NCI-H526 treated with DMSO at 0.1 percent for 48 hours (cell line): ENCODE measurements around the gene ATP8B3.

Experiments
- DNase-seq: peaks from one replicate; lab custom pipeline; 2025; lab: John Stamatoyannopoulos, UW

Gene ATP8B3

GRCh38 chr19:1757468-1758230 is 54.4 kb downstream of the ATP8B3 start:
- DNase-seq = no peak

- DNase-seq = no peak
These were observed 55.2 kb downstream of the ATP8B3 start for GRCh38 chr19:1756705-1757465.

- no peak for DNase-seq
These were observed 55.8 kb downstream of the ATP8B3 start for GRCh38 chr19:1756264-1756663.

DNA sequence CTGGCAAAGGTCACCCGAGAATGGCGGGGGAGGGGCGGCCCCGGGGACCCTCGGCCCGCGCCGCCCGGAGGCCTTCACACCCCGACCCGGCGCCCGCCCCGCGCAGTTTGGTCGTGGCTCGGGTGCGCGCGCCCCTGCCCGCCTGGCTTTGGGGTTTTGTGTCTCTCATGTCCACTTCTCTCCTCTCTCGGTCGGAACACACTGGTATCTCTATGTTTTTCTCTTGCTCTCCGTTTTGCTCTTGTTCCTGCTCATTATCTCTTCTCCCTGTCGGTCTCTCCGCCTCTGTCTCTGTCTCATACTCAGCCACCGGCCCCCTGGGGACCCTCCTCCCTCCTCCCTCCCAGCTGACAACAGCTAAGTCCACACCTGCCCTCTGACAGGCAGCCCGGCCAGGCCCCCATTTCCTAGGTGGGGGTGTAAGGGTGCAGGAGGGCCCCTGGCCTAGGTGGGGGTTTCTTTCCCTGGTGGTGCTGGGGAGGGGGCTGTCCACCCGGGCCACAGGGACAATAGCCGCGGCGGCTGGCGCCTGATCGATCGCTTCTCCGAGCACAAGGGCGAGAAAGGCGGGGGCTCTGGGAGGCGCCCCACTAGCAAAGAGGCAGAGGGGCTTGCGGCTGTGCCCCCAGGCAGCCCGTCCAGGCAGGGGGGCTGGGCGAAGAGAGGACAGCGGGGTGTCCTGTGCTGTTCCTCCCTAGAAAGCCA is 56.5 kb downstream of the ATP8B3 start:
- no peak for DNase-seq

DNA sequence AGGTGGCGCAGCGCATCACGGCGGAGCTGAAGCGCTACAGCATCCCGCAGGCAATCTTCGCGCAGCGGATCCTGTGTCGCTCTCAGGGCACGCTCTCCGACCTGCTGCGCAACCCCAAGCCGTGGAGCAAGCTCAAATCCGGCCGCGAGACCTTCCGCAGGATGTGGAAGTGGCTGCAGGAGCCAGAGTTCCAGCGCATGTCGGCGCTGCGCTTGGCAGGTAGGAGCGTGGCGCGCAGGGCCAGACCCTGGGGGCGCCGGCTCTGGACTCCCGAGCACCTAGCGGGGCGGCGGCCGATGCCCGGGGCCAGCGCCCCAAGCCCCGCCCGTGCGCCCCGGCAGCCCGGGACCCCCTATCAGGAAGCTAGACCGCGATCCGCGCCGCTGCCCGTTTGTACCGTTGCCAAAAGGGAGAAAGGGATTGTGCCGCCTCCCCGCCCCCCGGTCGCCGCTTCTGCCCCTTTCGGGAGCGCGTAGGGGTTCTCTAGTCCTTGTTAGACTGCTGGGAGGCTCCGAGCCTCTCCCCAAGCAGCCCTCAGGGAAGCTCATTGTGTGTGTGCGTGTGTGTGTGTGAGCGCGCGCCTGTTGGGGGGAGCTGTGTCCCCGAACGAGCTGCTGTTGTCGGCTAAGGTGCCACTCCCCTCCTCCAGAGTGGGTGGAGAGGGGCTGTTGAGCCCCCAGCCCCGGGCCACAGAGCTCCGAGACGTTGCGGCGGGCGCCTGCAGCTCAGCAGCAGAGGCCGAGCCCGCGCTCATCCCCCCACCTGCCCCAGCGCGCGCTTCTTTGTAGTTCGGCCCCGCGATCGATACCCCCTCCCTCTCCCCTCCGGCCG is 57.2 kb downstream of the ATP8B3 start:
- no peak for DNase-seq

DNA sequence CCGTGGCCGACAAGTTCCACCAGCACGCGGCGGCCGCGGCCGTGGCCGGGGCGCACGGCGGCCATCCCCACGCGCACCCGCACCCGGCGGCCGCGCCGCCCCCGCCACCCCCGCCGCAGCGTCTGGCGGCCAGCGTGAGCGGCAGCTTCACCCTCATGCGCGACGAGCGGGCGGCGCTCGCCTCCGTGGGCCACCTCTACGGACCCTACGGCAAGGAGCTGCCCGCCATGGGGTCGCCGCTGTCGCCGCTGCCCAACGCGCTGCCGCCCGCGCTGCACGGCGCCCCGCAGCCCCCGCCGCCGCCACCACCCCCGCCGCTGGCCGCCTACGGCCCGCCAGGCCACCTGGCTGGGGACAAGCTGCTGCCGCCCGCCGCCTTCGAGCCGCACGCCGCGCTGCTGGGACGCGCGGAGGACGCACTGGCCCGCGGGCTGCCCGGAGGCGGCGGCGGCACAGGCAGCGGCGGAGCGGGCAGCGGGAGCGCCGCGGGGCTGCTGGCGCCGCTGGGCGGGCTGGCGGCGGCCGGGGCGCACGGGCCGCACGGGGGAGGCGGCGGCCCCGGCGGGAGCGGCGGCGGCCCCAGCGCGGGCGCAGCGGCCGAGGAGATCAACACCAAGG is 57.9 kb downstream of the ATP8B3 start:
- DNase-seq = no peak

DNA sequence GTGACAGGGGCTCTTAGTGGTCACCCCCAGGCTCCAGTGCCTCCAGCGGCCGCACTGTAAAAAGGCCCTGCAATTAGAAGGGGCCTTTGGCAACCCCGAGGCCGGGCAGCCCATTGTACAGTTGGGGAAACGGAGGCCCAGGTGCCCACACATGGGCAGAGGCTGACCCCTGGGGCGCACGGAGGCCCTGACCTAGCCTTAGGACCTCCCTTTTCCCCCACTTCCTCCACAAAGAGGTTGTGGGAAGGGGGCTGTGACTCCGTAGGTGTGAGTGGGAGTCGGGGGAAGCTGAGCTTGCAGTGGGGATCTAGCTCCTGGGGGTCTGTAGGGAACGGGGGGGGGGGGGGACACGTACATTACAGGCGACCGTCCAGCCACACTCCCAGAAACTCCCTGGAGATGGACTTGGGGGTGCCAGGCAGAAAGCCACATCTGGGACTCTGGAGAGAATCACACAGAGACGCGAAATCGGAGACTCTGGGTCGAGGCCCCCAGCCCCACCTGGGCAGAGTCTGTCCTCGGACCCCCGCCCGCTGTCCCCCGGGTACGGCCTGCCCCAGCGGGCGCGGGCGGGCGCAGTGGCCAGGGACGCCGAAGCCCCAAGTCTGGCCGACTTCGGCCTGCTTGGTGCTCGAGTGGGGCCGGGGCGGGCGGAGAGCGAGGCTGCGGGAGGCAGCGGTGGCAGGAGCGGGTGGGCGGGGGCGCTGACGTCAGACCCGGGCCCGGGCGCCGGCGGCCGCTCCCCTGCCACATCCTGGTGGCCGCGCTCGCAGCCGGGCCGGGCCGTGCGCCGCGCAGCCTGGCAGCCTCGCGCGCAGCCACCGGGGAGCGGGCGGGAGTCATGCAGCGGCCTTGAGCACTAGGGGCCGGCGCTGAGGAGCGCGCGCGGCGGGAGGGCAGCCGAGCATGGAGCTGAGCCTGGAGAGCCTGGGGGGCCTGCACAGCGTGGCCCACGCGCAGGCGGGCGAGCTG is 59.0 kb downstream of the ATP8B3 start, which contains the start of gene ONECUT3:
TSS of gene ONECUT3 (plus strand) at position 750 of the 972 bp plus-strand sequence. CDS start at position 907, 157 bp downstream.
- DNase-seq = no peak

DNA sequence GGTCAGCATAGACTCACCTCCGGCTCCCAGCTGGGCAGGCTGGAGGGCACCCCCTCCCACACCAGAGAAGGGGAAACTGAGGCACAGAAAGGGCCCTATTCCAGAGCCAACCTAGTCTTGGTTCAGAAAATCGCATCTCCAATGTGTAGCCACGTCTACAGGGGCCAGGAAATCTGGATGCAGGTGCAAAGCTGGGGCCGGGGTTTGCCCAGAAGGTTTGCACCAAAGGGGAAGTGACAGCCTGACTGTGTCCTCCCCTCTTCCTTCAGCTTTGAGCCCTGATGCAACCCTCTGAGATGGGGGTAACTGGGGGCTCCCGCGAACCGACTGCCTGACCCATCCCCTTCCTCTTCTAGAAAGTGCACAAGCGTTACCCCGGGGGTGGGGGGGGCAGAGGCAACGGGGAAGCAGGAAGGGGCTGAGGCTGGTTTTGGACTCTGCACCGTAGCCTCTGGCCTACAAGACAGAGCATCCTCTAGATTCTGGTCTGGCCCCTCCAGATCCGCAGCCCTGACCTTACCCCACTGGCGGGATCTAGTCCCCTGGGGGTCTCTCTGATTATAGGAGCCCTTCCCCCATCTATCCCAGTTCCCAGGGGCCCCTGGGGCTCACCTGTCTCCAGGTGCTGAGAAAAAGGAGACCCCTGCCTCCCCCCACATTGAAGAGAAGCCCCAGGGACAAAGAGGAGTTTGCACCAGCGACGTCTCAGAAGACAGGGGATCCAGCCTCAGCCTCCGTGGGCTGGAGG is 59.9 kb downstream of the ATP8B3 start:
- DNase-seq = no peak

DNA sequence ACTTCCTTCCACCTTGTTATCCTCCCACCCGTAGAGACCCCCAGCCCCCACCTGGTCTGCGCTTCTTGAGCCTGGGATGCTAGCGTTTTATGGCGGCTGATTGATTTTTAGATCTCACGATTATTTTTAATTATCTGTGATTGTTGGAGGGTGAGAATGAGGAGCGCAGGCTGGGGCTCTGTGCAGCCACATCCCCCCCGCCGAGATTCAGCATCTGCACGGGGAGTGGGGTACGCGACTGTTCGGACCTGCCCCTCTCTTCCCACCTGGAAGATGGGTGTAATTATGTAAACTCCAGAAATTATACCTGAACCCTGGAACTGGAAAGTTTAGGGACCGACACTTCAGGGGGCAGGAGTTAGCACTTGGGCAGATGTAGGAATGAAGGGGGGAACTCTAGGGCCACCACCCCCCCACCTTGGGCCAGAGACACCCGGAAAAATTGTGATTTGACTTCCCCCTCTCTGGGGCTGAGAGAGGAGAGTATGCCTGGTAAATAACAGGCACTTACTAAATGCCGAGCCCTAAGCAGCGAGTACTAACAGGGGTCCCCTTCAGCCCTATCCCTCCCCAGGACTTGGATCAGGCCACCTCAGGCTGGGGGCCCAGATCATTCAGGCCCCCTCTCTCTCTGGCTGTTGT is 60.6 kb downstream of the ATP8B3 start:
- no peak for DNase-seq

DNA sequence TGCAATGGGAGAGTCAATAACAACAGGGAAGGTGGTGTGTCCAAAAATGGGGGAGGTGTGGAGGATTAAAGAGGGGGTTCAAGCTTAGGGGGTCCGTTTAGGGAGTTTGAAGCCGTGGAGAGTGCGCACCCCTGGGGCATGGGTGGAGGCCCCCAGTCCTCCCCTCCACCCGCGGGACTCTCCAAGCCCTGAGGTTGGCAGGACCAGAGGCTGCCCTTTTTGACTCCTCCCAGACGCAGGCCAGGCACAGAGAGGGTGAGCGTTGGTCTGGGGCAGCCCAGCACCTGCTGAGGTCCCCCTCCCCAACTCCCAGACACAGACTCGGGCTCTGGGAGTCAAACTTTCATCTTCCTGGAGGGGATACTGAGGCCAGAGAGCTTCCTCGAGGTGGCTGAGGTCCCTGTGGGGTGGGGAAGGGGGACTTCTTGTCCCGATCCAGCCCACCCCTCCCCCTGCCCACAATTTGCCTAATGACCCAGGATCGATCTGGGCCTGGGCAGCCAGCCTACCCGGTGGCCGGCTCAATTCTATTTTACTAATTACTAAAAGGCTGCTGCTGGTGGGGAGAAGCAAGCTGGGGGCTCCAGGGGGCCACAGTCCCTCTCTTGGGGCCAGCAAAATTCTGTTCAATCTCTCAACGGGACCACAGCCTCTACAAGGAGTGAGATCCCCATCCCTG is 61.6 kb downstream of the ATP8B3 start:
- DNase-seq = no peak

DNA sequence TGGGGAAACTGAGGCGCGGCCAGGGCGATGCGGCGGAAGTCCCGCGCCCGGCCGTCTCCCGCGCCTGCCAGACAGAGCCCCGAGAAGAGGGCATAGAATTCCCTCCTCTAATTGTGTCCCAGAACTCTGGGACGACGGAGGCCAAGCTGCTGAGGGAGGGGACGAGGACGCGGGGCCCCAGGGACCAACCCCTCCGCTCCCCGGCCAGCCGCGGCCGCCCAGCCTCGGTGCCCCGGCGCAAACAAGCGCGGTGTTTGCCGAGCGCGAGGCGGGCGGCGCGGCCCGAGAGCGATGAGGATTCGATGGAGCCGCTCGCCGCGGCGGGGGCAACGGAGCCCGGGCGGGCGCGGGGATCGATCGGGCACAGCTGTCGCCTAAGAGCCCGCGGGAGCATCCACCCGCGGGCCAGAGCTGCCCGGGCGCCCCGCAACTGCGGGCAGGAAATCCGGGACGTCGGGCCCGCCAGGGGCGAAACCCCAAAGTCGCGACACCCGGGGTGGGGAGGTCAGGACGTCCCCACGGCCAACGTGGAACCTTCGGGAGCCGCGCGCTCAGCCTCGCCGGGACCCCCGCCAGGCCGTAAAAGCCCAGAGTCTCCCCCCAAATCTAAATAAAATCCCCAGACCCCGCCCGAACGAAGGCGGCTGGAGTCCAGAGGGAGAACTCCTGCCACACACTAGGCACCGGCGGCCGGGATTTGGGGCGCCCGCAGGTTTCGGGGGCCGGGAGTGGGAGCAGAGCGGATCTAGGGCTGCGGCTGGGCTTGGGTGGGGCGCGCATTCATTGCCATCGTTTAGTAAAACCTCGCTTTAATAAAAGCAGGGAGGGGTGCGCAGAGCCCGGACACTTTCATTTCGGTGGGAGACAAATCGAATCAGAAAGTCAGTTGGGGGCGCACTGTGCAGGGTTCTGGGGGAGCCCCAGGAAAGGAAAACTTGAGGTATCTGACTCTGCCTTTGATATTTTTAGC is 62.4 kb downstream of the ATP8B3 start:
- DNase-seq = no peak

GRCh38 chr19:1748873-1749341 is 63.2 kb downstream of the ATP8B3 start:
- no peak for DNase-seq

DNA sequence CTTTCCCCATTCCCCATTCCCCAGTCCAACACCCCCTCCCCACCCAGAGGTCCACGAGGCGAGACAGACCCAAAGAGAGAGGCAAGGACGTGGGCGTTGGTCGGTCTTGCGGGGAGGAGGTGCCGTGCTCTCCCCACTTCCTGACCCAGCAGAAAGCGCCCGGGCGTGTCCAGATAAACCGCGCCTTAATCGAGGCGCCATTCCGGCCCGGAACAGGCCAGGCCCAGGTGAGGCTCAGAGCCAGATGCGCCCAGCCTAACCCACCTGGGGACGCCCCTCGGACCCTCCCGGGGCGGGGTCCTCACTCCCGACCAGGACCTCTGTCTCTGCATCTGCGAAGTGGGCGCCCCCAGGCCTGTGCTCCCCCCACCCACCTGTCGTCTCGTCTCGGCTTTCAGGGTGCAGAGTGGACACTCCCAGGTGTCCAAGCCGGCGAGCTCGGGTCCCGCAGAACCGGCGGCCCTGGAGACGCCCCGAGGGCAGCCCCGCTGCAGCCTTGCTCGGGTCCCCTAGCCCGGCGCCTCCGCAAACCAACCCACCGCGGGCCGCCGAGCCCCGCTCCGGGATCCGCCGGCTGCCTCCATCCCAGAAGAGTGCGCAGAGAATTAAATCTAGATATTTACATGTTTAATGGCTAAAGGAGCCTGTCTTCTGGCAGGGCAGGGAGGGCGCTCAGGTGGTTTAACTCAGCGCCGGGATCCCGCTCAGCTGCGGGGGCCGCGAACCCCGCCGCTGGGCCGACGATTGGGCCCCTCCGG is 63.8 kb downstream of the ATP8B3 start:
- no peak for DNase-seq

DNA sequence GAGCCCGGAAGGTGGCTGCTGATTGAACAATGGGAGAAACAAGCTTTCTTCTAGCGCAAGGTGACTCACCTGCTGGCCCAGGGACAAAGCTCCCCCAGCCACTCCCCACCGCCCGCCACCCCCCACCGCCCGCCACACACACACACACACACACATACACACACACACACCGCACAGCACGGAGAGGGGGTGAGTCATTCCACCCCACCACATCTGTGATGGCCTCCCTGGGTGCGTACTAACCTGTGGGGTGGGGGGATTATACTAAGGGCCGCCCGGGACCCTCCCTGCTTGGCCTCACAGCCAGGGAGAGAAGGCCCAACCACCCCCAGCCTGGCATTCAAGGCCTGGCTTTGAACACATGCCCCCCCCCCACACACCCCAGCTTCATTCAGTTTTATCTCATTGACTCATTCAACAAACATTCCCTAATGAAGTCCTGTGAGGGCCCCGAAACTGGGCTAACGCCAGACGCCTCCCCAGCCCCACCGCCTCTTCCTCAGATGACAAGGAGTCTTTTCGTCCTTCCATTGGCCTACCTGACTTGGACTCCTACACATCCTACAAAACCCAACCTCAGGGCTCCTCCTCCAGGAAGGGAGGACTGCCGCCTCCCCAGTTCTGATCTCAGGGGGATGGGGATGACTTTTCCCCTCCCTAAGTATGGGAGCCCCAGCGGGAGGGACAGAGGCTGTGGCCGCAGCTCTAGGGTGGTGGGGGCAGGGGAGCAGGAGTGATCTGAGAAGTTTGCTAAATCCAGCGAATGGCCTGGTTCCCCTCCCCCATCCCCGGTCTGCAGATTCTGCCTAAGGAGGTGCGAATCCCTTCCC is 64.6 kb downstream of the ATP8B3 start:
- no peak for DNase-seq
